Iris pigment epithelial cell (primary cell): ENCODE results near the gene PGM2.
"Not testable (repeated sequence)": the region's sequence is repeated elsewhere in the genome, so short reads cannot be mapped to it uniquely, and the experiment has no call there.

Source experiments
- DNase-seq: peaks from one replicate; pipeline ENCODE4 v3.0.0-alpha.2; 2011; ENCODE audit warnings: low read depth

The PGM2 gene

GRCh38 chr4:37826295-37827029 lies at the start of gene PGM2:
Gene PGM2, plus strand, starts transcription at chr4:37826686. Its CDS starts 47 bp downstream, at chr4:37826733.
- peak; percentile 89 for DNase-seq

- DNase-seq, result no peak
Measured at GRCh38 chr4:37779896-37780295, 46.6 kb upstream of the PGM2 start.

GRCh38 chr4:37780444-37781130 lies 45.9 kb upstream of the PGM2 start:
- DNase-seq, result peak; percentile 20

GRCh38 chr4:37781131-37781455 lies 45.4 kb upstream of the PGM2 start:
- DNase-seq, result no peak

GRCh38 chr4:37786267-37786666 lies 40.2 kb upstream of the PGM2 start:
- not testable (repeated sequence) for DNase-seq

- DNase-seq, result not testable (repeated sequence)
Measured at GRCh38 chr4:37787883-37788460, 38.5 kb upstream of the PGM2 start.

GRCh38 chr4:37788819-37789218 lies 37.7 kb upstream of the PGM2 start:
- DNase-seq, result no peak

GRCh38 chr4:37792241-37792640 lies 34.2 kb upstream of the PGM2 start:
- no peak for DNase-seq

- peak; percentile 15 for DNase-seq
Measured at GRCh38 chr4:37793562-37793961, 32.9 kb upstream of the PGM2 start.

- DNase-seq, result no peak
Measured at GRCh38 chr4:37794056-37794455, 32.4 kb upstream of the PGM2 start.

- no peak for DNase-seq
Measured at GRCh38 chr4:37795581-37796195, 30.8 kb upstream of the PGM2 start.

GRCh38 chr4:37797374-37797773 lies 29.1 kb upstream of the PGM2 start:
- no peak for DNase-seq

- no peak for DNase-seq
Measured at GRCh38 chr4:37797923-37798322, 28.6 kb upstream of the PGM2 start.

GRCh38 chr4:37798616-37799015 lies 27.9 kb upstream of the PGM2 start:
- no peak for DNase-seq

- DNase-seq, result peak; percentile 65
Measured at GRCh38 chr4:37799941-37800554, 26.4 kb upstream of the PGM2 start.

- DNase-seq, result no peak
Measured at GRCh38 chr4:37802068-37802666, 24.3 kb upstream of the PGM2 start.

- DNase-seq, result peak; percentile 67
Measured at GRCh38 chr4:37803348-37803973, 23.0 kb upstream of the PGM2 start.

- no peak for DNase-seq
Measured at GRCh38 chr4:37805091-37805490, 21.4 kb upstream of the PGM2 start.

- DNase-seq, result peak; percentile 87
Measured at GRCh38 chr4:37812713-37813112, 13.8 kb upstream of the PGM2 start.

- peak; percentile 63 for DNase-seq
Measured at GRCh38 chr4:37815591-37815990, 10.9 kb upstream of the PGM2 start.

GRCh38 chr4:37816006-37816405 lies 10.5 kb upstream of the PGM2 start:
- no peak for DNase-seq

- DNase-seq, result no peak
Measured at GRCh38 chr4:37816719-37817118, 9.8 kb upstream of the PGM2 start.
